Nucleus accumbens (tissue), 56 donors: ENCODE measurements around the gene ITSN1.
"Not testable (repeated sequence)": the region's sequence is repeated elsewhere in the genome, so short reads cannot be mapped to it uniquely, and the experiment has no call there.

Experiments used
- DNase-seq, 56 donors: peaks; one replicate each; lab custom pipeline; 2025; lab: John Stamatoyannopoulos, UW

Gene ITSN1

DNA sequence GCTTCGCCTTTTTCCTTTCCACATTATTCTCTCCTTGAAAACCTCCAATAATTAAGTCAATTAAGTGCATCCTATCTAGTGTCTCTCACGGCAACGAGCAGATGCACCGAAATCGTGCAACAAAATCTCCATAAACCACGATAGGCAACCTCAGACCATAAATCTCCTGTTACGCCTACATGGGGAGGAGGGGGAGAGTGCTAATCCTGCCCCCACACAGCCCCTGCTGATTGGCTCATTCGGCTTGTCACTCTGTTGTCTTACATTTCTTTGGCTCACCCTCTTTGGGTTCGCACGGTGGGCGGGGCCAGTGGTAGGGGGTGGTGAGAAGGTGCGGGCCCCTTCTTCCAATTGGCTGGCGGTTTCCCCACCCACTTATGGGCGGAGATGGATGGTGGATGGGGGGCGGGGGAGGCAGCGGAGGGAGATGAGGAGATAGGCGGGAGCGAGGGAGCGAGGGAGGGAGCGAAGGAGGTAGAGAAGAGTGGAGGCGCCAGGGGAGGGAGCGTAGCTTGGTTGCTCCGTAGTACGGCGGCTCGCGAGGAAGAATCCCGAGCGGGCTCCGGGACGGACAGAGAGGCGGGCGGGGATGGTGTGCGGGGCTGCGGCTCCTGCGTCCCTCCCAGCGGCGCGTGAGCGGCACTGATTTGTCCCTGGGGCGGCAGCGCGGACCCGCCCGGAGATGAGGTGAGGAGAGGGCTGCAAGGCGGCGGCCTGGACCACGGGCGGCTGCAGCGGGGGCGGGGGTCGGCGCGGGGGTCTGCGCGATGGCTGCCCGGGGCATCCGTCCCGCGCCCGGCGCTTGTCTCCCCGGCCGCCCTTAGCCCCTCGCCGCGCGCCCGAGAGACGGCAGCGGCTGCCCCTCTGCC is at the start of gene ITSN1:
ITSN1 (plus strand) TSS at position 475 of the 869 bp plus-strand sequence. CDS start 76,328 bp downstream, outside the sequence.
- peak; percentile 93 to 100 (median 100) for DNase-seq

DNA sequence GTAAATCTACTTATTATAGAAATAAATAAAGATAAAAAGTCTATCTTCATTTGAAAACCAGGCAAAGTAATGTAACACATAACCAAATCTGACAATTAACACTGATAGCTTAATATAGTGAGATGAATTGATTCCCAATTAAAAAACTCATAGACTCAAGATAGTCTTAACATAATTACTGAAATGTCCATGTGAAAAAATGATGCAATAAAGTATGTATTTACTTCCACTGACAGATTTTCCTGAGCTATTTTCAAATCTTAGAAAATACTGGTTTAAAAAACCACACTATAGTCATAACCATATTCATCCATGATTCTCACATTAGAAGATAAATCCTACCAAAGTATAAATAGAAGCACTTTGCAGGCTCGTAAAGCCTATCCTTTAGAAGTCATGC is 44.2 kb upstream of the ITSN1 start:
- no peak for DNase-seq

GRCh38 chr21:33608559-33608958 is 33.7 kb upstream of the ITSN1 start:
- DNase-seq: no peak

DNA sequence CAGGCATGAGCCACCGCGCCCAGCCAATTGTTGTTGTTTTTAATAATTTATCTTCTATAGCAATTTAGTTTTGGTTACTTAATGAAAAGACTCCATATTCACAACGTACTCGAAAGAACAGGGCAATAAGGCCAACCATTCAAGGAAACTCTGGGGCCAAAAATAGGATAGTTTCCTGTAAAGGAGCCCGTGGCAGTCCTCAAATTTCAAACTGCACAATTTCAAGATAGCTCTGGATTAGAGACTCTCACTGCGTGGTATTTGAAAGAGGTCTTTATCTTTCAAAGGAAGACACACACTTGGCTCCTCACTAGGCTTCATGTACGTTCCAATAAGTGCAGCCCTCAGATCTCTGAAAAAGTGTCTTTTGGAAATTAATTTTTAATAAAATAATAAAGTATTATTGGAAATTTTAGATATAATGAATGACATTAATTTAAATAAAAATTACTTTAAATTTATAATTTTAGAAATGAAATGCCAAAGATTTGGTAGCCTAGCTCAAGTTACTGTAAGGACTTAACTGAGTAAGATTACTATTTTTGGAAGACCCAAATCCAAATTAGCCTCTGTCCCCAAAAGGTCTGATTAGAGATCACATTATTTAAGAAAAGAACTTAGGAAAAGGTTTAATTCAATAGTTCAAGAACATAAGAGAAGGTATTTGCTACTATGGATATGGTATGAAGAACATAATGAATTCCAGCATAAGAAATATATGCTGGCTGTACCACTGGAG is 31.1 kb upstream of the ITSN1 start:
- DNase-seq: no peak

DNA sequence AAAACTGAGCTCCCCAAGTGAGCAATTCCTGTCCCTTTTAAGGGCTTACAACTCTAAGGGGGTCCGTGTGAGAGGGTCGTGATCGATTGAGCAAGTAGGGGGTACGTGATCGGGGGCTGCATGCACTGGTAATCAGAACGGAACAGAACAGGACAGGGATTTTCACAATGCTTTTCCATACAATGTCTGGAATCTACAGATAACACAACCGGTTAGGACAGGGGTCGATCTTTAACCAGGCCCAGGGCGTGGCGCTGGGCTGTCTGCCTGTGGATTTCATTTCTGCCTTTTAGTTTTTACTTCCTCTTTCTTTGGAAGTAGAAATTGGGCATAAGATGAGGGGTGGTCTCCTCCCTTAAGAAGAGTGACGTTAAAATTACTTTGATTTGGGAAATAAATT is 24.7 kb upstream of the ITSN1 start:
- DNase-seq: not testable (repeated sequence)

DNA sequence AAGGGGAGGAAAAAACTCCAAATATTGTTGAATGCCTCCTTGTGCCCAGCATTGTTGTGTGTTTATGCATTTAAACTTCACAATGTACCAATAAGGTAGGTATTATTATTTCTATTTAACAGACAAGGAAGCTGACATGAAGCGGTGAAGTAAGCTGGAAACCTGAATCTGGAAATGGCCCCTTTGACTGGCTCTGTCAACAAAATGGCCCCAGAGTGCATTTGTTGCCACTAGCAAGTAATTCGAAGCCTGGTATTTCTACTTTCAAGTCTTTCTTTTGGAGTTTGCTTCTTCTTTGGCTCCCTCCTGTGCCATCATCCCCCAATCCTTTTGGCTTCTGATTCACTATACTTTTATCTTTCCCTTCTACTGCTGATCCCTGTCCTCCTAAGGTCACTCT is 23.9 kb upstream of the ITSN1 start:
- no peak for DNase-seq

DNA sequence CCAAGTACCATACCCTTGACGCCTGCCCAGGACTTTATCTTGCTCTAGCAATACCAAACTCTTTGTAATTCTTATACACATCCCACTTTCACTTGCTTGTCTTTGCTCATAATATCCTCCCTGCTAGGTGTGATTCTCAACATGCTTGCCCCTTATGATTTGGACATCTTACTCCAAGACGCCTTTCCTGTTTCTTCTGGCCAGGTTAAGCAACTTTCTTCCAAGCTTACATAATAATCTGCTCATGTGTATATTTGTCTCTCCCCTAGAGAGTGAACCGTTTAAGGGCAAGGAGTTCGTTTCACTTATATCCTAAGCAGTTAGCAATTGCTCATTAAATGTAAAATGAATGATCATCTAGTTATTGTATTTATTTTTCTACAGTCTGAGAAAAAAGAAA is 22.6 kb upstream of the ITSN1 start:
- no peak for DNase-seq

DNA sequence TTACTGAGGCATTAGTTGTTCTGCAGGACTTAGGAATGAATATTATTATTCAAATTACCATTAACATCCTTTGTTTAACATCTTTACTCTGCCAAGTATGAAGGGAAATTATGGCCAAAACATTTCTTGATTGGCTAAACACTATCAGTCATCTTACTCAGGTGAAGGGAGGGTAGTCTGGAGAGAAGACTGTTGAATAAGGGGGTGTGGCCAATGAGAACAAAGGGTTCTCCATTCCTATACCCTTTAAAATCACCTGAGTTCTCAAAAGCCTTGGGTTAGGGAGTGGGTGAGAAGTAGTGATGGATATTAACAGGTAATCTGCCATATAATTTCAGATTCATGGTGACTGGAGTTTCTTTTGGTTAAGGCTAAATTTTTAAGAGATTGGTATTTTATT is 20.0 kb upstream of the ITSN1 start:
- no peak for DNase-seq

DNA sequence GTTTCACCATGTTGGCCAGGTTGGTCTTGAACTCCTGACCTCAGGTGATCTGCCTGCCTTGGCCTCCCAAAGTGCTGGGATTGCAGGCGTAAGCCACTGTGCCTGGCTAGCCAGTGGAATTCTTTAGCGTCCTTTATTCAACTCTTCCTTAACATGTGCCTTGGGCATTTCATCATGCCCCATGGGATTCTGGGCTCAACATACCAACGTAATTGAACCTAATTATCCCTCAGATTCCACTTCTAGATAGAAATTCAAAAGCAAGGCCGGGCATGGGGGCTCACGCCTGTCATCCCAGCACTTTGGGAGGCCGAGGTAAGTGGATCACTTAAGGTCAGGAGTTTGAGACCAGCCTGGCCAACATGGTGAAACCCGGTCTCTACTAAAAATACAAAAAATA is 16.1 kb upstream of the ITSN1 start:
- not testable (repeated sequence) for DNase-seq

GRCh38 chr21:33634254-33634653 is 8.0 kb upstream of the ITSN1 start:
- DNase-seq: no peak

DNA sequence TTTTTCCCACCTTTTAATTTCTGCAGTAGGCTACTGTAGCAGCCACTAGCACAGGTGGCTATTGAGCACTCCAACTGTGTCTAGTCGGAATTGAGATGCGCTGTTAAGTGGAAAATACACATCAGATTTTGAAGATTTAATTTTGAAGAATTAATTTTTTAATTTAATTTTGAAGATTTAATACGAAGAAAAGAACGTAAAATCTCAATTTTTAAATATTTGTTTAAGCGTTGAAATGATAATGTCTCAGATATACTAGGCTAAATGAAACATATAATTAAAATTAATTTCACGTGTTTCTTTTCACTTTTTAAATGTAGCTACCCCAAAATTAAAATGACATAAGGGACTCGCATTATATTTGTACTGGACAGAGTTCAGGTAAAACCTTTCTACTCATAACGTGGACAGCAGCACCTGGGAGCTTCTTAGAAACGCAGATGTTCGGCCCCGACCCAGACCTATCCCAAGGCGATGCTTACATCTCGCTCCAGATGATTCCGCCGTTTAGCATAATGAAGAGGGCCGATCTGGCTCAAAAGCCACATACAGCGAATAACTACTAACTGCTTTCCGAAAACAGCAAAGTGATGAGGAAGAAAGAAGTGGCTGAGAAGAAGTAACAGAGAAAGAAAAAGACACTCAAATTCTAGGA is 1.5 kb upstream of the ITSN1 start:
- peak in 4 of 56 donors; percentile 9 to 36 (median 14) for DNase-seq

DNA sequence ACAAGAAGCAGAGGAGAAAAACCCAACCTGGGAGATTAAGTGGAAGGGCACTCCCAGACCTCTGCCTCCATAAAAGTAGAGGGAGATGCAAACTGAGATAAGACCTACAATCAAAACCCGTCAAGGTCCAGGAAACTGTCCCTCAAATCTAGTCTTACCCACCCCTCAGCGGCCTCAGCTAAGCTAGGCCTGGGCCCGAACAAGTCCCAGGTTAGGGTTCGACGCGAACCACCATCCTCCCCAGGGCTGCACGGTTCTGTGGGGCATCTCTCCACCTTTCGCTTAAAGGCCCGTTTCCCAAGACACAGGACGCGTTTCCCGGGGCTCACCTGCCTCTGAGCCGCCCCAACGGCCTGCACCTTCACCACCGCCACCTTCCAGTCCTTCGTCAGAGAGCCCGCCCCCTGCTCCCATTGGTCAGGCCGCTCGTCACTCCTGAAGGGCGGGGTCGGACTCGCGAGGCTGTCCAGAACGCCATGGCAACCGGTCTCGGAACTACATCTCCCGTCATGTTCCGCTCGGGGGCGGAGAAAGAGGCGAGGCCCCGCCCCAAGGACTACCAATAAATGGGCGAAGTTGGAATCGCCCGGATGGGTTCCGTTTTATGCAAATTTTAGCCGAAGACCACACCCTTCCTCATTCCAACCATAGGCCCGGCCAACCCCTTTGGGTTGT is 812 bp upstream of the ITSN1 start, which contains the start of gene CRYZL1:
CRYZL1 (minus strand) TSS at position 390 of the 675 bp plus-strand sequence. CDS start 10,190 bp downstream, outside the sequence.
- peak; percentile 93 to 100 (median 100) for DNase-seq

DNA sequence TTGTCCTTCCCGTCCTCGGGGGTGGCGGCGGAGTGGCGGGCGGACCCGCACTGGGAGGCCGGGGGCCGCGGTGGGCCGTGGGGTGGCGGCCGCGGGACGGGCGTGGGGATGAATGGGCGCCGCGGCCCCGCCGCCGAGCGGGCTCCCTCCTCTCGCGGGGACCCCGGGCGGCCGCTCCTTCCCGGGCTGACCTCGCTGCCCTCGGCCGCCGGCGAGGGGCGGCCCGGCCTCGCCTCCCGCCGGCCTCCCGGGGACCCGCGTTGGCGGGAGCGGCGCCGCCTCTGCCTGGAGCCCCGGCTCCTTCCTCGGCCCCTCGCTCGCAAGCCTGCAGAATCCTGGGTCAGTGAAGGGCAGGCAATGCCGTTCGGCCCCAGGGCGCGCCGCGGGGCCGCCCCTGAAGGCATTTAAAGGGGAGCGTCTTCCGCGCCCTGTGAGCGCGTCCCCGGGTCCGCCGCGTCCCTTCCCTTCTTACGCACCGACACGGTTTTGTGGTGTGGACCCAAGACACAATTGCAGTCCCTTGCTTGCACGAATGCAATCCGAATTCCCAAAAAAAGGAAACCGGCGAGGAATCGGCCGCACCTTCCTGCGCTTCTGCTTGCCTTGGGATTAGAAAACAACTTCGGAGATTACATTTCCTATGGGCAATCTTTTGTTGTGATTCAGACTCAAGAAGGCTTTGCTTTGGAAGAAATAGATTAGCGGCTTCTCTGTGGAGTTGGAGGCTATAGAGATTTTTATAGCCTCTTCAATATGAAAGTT is 776 bp downstream of the ITSN1 start:
- DNase-seq: peak in 25 of 56 donors; percentile 2 to 66 (median 14)

- peak in 3 of 56 donors; percentile 5 to 26 (median 6) for DNase-seq
Observed at GRCh38 chr21:33643658-33644311, 1.5 kb downstream of the ITSN1 start.

DNA sequence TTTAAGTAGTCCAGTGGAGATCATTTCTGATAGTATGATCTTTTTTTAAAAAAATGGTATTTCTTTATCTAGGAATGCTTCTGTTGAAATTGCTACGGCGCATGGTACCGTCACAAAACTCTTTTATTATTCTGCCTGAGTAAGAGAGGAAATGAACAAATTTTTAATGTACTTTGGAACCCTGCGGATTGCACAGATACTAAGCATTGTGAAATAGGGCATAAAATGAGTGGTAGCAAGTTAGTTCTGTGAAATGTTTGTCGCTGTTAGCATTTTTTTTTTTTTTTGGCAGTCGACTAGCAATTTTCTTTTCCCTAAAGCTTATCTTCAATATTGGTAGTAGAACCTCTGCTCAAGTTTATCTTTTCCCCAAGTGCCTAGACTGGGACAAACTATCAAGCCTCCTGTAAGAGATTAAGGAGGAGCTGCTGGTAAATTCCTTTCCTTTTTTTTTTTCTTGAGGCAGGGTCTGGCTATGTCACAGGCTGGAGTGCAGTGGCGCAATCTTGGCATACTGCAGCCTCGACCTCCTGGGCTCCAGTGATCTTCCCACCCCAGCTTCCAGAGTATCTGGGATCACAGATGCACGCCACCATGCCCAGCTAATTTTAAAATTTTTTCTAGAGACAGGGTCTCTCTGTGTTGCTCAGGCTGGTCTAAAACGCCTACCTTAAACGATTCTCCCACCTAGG is 2.2 kb downstream of the ITSN1 start:
- DNase-seq: no peak

DNA sequence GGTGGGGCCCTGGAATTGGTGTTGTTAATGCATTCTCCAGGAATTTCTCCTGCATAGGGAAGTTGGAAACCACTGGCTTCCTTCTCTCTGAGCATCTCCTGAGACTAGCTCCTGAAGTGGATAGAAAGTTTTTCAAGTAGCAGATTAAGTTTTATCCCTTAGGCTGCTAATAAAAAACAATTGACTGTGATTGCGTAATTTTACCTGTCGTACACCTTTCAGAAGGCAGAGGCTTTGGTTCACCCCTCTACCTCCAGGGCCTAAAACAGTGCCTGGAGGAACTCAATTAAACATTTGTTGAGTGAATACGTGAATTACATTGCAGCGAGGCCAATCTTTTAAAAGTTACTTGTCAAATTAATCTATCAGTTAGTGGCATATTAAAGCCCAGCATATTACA is 3.4 kb downstream of the ITSN1 start:
- no peak for DNase-seq

DNA sequence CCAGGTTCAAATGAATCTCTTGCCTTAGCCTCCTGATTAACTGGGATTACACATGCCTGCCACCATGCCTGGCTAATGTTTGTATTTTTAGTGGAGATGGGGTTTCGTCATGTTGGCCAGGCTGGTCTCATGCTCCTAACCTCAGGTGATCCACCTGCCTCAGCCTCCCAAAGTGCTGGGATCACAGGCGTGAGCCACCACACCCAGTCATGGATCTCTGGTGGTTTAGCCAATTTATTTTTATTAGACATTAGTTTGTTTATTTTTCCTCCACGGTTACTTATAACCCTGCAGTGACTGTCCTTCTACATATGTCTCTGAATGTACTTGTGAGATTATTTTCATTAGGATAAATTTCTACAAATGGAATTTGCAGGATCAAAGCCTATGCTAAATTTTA is 5.3 kb downstream of the ITSN1 start:
- no peak for DNase-seq

DNA sequence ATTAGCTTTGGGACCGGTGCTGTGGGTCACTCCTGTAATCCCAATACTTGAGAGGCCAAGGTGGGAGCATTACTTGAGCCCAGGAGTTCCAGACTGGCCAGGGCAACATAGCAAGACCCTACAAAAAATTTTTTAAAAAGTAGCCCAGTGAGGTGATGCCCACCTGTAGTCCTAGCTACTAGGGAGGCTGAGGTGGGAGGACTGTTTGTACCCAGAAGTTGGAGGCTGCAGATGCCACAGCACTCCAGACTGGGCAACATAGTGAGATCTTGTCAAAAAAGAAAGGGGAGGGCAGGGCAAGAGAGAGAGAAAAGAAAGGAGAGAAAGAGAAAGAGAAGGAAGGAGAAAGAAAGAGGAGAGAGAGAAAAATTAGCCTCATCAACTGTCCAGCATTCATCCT is 6.3 kb downstream of the ITSN1 start:
- no peak for DNase-seq

DNA sequence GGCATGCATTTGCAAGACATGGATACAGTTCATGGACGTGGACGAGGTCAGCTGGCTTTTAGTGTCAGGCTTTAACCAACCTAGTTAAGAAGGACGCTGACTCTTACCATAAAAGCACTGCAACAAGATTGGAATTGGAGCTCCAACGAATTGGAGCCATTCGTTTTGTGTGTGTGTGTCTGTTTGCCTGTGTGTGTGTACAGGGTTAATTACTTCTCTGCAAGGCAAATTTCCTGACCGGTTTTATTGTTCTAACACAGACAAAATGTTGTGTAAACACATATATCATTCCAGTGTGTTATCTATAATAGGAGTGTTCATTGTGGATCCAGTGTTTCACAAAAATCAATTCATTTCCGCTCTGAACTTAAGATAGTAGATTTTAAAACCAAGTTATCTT is 7.9 kb downstream of the ITSN1 start:
- DNase-seq: no peak
